ENCODE measurements around the gene YIF1A. TPM values are rescaled to one million over a fixed set of nuclear protein-coding genes. Genes with fewer than 3 reads are reported as not detected.

The YIF1A gene
- total and polyA plus RNA-seq, 2 experiments from 2014 or later, result 222 to 259 TPM

DNA sequence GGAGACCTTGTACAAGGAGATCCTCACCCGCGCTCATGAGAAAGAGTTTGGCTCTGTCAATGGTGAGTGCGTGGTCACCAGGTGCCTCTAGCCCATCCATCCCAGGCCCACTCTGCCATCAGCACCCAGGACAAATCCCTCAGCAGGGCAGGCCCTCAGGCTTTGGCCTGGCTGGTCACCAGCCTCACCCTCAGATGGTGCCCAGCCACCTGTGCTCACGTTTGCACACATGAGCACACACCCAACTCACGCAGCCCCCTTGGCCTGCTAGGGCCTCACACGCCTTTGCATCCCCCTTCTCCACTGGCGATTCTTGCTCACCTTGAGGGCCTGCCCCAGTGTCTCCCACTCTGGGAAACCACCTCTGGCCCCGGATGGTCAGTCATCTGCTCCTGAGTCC lies 24.6 kb downstream of the YIF1A start:
- Histone ChIP-seq H2AFZ (no peak overlapping the region), H3K27ac (no peak overlapping the region), H3K9ac (no peak overlapping the region), H3K4me3 (no peak overlapping the region), H3K79me2 (ENCODE audit: insufficient read depth) (peaks cover 12% of the 10 kb centered on the region), H3F3A (ENCODE audit: insufficient read depth) (no peaks in the 10 kb centered on the region), H3K9me3 (ENCODE audit: low read depth) (no peaks in the 10 kb centered on the region), H3K9me2 (ENCODE audit: insufficient read depth) (no peaks in the 10 kb centered on the region), H3K36me3 (ENCODE audit: low read depth) (peaks cover 5% of the 10 kb centered on the region; the same call in 1 of the 2 replicates), H4K20me1 (ENCODE audit: insufficient read depth) (no peaks in the 10 kb centered on the region), H3K4me1 (ENCODE audit: insufficient read depth) (0 out of 2 replicates have a peak, but pooled peaks cover under 1% of the 10 kb centered on the region), H3K4me2 (ENCODE audit: unreplicated experiment) (no peak overlapping the region), H3K27me3 (replicated peaks; ENCODE audit: insufficient read depth) (no peaks in the 10 kb centered on the region)
- in situ Hi-C loops (cut with MboI), result no loop called here
- no peak for TF ChIP-seq EZH2phosphoT487 (IDR thresholded peaks at IDR 0.05; ENCODE audit: insufficient read depth, low read depth)
- TF ChIP-seq EZH2 (IDR thresholded peaks at IDR 0.05; ENCODE audit: insufficient read depth, poor library complexity, severe bottlenecking), result no peak
- no peak for DNase-seq
- WGBS, 2 experiments (ENCODE audit: low coverage in 1 of 2, low lambda C conversion rate in 2 of 2, missing lambda C conversion rate in 2 of 2), result 78 to 80% methylated on average over 8 of the region's 8 CpGs

DNA sequence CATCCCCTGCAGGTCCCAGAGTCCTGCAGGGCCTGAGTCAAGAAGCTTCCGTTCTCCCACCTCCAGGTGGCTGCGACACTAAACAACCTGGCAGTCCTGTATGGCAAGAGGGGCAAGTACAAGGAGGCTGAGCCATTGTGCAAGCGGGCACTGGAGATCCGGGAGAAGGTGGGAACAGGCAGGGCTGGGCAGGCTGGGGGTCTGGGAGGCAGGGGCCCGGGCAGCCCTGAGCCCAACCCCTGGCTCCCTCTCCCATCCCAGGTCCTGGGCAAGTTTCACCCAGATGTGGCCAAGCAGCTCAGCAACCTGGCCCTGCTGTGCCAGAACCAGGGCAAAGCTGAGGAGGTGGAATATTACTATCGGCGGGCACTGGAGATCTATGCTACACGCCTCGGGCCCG lies 25.2 kb downstream of the YIF1A start:
- no peak for TF ChIP-seq EZH2 (IDR thresholded peaks at IDR 0.05; ENCODE audit: insufficient read depth, poor library complexity, severe bottlenecking)
- no peak for TF ChIP-seq EZH2phosphoT487 (IDR thresholded peaks at IDR 0.05; ENCODE audit: insufficient read depth, low read depth)
- no peaks in the 10 kb centered on the region for H3F3A ChIP-seq (ENCODE audit: insufficient read depth)
- H4K20me1 ChIP-seq (ENCODE audit: insufficient read depth), result no peaks in the 10 kb centered on the region
- no peak overlapping the region for H3K4me2 ChIP-seq (ENCODE audit: unreplicated experiment)
- peaks cover 10% of the 10 kb centered on the region; the same call in 1 of the 2 replicates for H3K36me3 ChIP-seq (ENCODE audit: low read depth)
- DNase-seq, result no peak
- H3K9me2 ChIP-seq (ENCODE audit: insufficient read depth), result no peaks in the 10 kb centered on the region
- no peak overlapping the region for H3K9ac ChIP-seq
- H3K4me1 ChIP-seq (ENCODE audit: insufficient read depth), result no peaks in the 10 kb centered on the region
- H3K9me3 ChIP-seq (ENCODE audit: low read depth), result no peaks in the 10 kb centered on the region
- no peak overlapping the region for H3K27ac ChIP-seq
- 90 to 94% methylated on average over 10 of the region's 10 CpGs for WGBS, 2 experiments (ENCODE audit: low coverage in 1 of 2, low lambda C conversion rate in 2 of 2, missing lambda C conversion rate in 2 of 2)
- H3K79me2 ChIP-seq (ENCODE audit: insufficient read depth), result peaks cover 12% of the 10 kb centered on the region
- in situ Hi-C loops (cut with MboI), result no loop called here
- H3K4me3 ChIP-seq, result no peak overlapping the region
- H2AFZ ChIP-seq, result no peak overlapping the region
- no peaks in the 10 kb centered on the region for H3K27me3 ChIP-seq (replicated peaks; ENCODE audit: insufficient read depth)

DNA sequence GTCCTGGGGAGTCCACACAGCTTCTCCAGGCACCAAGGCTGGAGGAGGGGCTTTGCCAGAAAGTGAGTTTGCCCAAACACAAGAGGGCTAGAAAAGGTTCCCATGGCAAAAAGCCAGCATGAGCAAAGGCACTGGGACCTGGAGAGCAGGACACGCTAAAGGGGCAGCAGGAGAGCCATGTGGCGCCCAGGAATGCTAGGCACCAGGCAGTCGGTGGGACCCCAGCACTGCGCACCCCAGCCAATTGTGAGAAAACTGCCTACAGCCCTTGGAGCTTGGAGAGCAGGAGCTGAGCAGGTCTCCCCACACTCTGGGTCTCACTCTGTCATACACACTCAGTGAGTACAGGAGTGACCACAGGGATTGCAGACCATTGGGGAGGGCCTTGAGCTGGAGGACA lies 25.7 kb downstream of the YIF1A start:
- Histone ChIP-seq H3K27me3 (replicated peaks; ENCODE audit: insufficient read depth) (no peaks in the 10 kb centered on the region), H3K9me2 (ENCODE audit: insufficient read depth) (no peaks in the 10 kb centered on the region), H3K9ac (no peak overlapping the region), H3K4me1 (ENCODE audit: insufficient read depth) (no peaks in the 10 kb centered on the region), H3K36me3 (ENCODE audit: low read depth) (peaks cover 10% of the 10 kb centered on the region; the same call in 1 of the 2 replicates), H2AFZ (no peak overlapping the region), H3K79me2 (ENCODE audit: insufficient read depth) (peaks cover 15% of the 10 kb centered on the region), H3K4me3 (no peak overlapping the region), H3K4me2 (ENCODE audit: unreplicated experiment) (no peak overlapping the region), H4K20me1 (ENCODE audit: insufficient read depth) (no peaks in the 10 kb centered on the region), H3K9me3 (ENCODE audit: low read depth) (no peaks in the 10 kb centered on the region), H3F3A (ENCODE audit: insufficient read depth) (no peaks in the 10 kb centered on the region), H3K27ac (no peak overlapping the region)
- in situ Hi-C loops (cut with MboI), result no loop called here
- no peak for DNase-seq
- TF ChIP-seq EZH2phosphoT487 (IDR thresholded peaks at IDR 0.05; ENCODE audit: insufficient read depth, low read depth), result no peak
- TF ChIP-seq EZH2 (IDR thresholded peaks at IDR 0.05; ENCODE audit: insufficient read depth, poor library complexity, severe bottlenecking), result no peak
- 85 to 98% methylated on average over 4 of the region's 4 CpGs for WGBS, 2 experiments (ENCODE audit: low coverage in 1 of 2, low lambda C conversion rate in 2 of 2, missing lambda C conversion rate in 2 of 2)

DNA sequence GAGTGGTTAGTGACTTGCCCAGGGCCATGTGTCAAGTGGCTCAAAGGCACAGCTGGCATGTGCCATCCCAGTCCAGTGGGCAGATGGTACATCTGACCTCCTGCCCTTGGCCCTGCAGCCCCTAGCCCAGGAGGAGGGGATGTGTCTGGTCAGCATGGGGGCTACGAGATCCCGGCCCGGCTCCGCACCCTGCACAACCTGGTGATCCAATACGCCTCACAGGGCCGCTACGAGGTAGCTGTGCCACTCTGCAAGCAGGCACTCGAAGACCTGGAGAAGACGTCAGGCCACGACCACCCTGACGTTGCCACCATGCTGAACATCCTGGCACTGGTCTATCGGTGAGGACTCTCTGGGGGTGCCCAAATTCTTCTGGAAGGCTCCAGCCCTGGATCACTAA lies 26.2 kb downstream of the YIF1A start:
- H3K79me2 ChIP-seq (ENCODE audit: insufficient read depth), result peaks cover 15% of the 10 kb centered on the region
- no peak overlapping the region for H3K9ac ChIP-seq
- H3K27me3 ChIP-seq (replicated peaks; ENCODE audit: insufficient read depth), result no peaks in the 10 kb centered on the region
- no peaks in the 10 kb centered on the region for H3F3A ChIP-seq (ENCODE audit: insufficient read depth)
- 94 to 97% methylated on average over 12 of the region's 12 CpGs for WGBS, 2 experiments (ENCODE audit: low coverage in 1 of 2, low lambda C conversion rate in 2 of 2, missing lambda C conversion rate in 2 of 2)
- no peak overlapping the region for H3K4me2 ChIP-seq (ENCODE audit: unreplicated experiment)
- no peak overlapping the region for H3K27ac ChIP-seq
- H3K4me3 ChIP-seq, result no peak overlapping the region
- H3K36me3 ChIP-seq (ENCODE audit: low read depth), result peaks cover 10% of the 10 kb centered on the region; the same call in 1 of the 2 replicates
- H3K4me1 ChIP-seq (ENCODE audit: insufficient read depth), result no peaks in the 10 kb centered on the region
- no peaks in the 10 kb centered on the region for H3K9me3 ChIP-seq (ENCODE audit: low read depth)
- no peak for DNase-seq
- no peak overlapping the region for H2AFZ ChIP-seq
- in situ Hi-C loops (cut with MboI), result no loop called here
- no peaks in the 10 kb centered on the region for H3K9me2 ChIP-seq (ENCODE audit: insufficient read depth)
- TF ChIP-seq EZH2 (IDR thresholded peaks at IDR 0.05; ENCODE audit: insufficient read depth, poor library complexity, severe bottlenecking) (no peak), EZH2phosphoT487 (IDR thresholded peaks at IDR 0.05; ENCODE audit: insufficient read depth, low read depth) (no peak)
- no peaks in the 10 kb centered on the region for H4K20me1 ChIP-seq (ENCODE audit: insufficient read depth)

DNA sequence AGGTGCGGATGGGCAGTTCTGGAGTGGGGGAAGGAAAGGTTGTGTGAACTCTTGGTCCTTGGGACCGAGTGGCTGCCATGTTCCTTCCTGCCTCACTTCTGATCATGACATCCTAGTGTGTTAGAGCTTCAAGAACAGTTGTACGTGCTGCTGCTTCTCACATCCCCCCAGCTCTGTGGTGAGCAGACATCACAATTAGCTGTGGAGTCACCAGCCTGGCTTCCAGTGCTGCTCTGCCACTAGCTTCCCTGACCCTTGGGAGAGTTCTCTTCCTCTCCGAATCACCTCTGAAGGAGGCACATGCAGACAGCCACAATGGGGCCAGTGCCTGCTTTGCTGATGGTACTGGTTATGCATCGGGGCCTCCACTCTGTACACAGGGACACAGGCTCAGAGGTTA lies 26.8 kb downstream of the YIF1A start:
- Histone ChIP-seq H3K4me3 (no peak overlapping the region), H3K79me2 (ENCODE audit: insufficient read depth) (peaks cover 15% of the 10 kb centered on the region), H3K4me2 (ENCODE audit: unreplicated experiment) (no peak overlapping the region), H3K9ac (no peak overlapping the region), H3F3A (ENCODE audit: insufficient read depth) (no peaks in the 10 kb centered on the region), H3K4me1 (ENCODE audit: insufficient read depth) (no peaks in the 10 kb centered on the region), H3K36me3 (ENCODE audit: low read depth) (peaks cover 10% of the 10 kb centered on the region; the same call in 1 of the 2 replicates), H3K9me3 (ENCODE audit: low read depth) (no peaks in the 10 kb centered on the region), H3K27ac (no peak overlapping the region), H2AFZ (no peak overlapping the region), H3K9me2 (ENCODE audit: insufficient read depth) (no peaks in the 10 kb centered on the region), H4K20me1 (ENCODE audit: insufficient read depth) (no peaks in the 10 kb centered on the region), H3K27me3 (replicated peaks; ENCODE audit: insufficient read depth) (no peaks in the 10 kb centered on the region)
- no peak for DNase-seq
- in situ Hi-C loops (cut with MboI), result no loop called here
- TF ChIP-seq EZH2phosphoT487 (IDR thresholded peaks at IDR 0.05; ENCODE audit: insufficient read depth, low read depth), result no peak
- TF ChIP-seq EZH2 (IDR thresholded peaks at IDR 0.05; ENCODE audit: insufficient read depth, poor library complexity, severe bottlenecking), result no peak
- 86 to 89% methylated on average over 5 of the region's 5 CpGs for whole genome bisulfite sequencing, 2 experiments (ENCODE audit: low coverage in 1 of 2, low lambda C conversion rate in 2 of 2, missing lambda C conversion rate in 2 of 2)
